SU-DHL-6 (cell line): ENCODE results near the gene CCDC88C.

Experiments used
- EZH2phosphoT487 ChIP-seq: fragments of 200-600 bp; sonication (generic), shearing (Covaris generic); conservative IDR thresholded peaks from 2 replicates; pipeline ENCODE4 v1.6.1; 2018; ENCODE audit warnings: mild to moderate bottlenecking, antibody characterized with exemption, low read length, moderate library complexity, mixed read lengths
- TF ChIP-seq, protein P1 (sequence below): fragments of 200-600 bp; sonication (generic); IDR thresholded peaks from one replicate; pipeline ENCODE4 v1.5.1; 2017; ENCODE audit warnings: antibody characterized with exemption, mild to moderate bottlenecking, low read length, moderate library complexity; ENCODE audit not compliant: insufficient read depth, poor library complexity, severe bottlenecking

DNA sequence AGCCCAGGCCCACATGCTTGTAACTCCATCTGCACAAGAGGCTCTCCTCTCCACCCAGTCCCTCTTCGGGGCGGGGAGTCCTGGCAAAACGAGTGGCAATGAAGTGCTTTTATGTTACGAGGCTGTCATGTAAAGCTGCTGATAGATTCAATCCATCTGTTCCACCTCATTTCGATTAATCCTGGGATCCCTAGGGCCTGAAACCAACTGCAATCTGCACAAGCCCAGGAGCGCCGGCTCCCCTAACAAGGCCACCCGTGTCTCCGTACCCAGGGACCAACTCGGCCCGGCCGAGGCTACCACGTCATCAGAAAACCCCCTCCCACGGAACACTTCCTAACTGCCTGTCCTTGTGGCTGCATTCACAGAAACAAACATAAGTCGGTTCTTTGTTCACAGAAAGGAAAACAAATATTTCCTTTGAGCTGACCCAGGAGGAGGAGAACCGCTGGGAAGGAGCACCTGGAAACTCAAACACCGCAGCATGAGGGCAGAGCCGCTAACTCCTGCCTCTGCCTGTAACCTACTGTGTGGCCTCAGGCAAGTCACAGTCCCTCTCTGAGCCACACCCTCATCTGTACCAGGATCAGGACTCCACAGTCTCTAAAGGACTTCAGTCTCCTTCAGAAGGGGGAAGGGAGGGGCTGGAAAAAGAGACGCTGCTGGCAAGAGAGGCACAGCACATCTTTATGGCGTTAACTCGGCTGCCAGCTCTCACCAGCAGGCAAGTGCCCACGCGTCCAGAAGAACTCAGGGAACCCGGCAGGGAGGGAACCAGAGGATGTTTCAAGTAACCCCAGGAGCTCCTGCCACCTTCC is 47.8 kb downstream of the CCDC88C start:
- TF ChIP-seq, protein P1, sequence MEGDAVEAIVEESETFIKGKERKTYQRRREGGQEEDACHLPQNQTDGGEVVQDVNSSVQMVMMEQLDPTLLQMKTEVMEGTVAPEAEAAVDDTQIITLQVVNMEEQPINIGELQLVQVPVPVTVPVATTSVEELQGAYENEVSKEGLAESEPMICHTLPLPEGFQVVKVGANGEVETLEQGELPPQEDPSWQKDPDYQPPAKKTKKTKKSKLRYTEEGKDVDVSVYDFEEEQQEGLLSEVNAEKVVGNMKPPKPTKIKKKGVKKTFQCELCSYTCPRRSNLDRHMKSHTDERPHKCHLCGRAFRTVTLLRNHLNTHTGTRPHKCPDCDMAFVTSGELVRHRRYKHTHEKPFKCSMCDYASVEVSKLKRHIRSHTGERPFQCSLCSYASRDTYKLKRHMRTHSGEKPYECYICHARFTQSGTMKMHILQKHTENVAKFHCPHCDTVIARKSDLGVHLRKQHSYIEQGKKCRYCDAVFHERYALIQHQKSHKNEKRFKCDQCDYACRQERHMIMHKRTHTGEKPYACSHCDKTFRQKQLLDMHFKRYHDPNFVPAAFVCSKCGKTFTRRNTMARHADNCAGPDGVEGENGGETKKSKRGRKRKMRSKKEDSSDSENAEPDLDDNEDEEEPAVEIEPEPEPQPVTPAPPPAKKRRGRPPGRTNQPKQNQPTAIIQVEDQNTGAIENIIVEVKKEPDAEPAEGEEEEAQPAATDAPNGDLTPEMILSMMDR = no peak
- TF ChIP-seq EZH2phosphoT487 = no peak
